OCI-LY7 (cell line): ENCODE data around the gene HLA-B. TPM values are rescaled to one million over a fixed set of nuclear protein-coding genes. Genes with fewer than 3 reads are reported as not detected.
A peak's percentile ranks its signal among the peaks of the same experiment; 100 is the strongest.

ENCODE experiments used
- BruUV-seq: library from RNA; stranded (reverse); fragments of 400-500 nt; replicated peaks from 2 replicates; lab custom pipeline; 2021; lab: Mats Ljungman, UMichigan
- CTCF ChIA-PET: fragments of 300-600 bp; sonication (Branson Sonifier 250); formaldehyde crosslinking; loops from one replicate; lab custom pipeline; 2022; ENCODE audit warnings: antibody characterized with exemption; ENCODE audit not compliant: unreplicated experiment; lab: Charles Lee
- POLR2A ChIA-PET: fragments of 300-600 bp; sonication (Branson Sonifier 250); formaldehyde crosslinking; loops from one replicate; lab custom pipeline; 2022; ENCODE audit warnings: antibody characterized with exemption; lab: Charles Lee
- DNase-seq: peaks from one replicate; pipeline ENCODE4 v3.0.0-alpha.2; 2015; ENCODE audit warnings: low spot score
- H2AFZ ChIP-seq: fragments of 200-600 bp; sonication (generic), shearing (Covaris generic); 2 replicates; pipeline ENCODE4 v1.6.1; 2014; ENCODE audit warnings: mild to moderate bottlenecking, antibody characterized with exemption, low read length, moderate library complexity
- H3K27ac ChIP-seq: fragments of 200-600 bp; sonication (generic); 2 replicates; pipeline ENCODE4 v1.5.1; 2014; ENCODE audit warnings: mixed run types, low read depth, mild to moderate bottlenecking, moderate library complexity, low read length, inconsistent platforms; ENCODE audit not compliant: poor library complexity, severe bottlenecking
- H3K36me3 ChIP-seq: fragments of 200-600 bp; sonication (generic); 2 replicates; pipeline ENCODE4 v1.6.1; 2014; ENCODE audit warnings: mild to moderate bottlenecking, antibody characterized with exemption, low read length, moderate library complexity, mixed read lengths; ENCODE audit not compliant: insufficient read depth
- H3K4me1 ChIP-seq: fragments of 200-600 bp; sonication (generic); 2 replicates; pipeline ENCODE4 v1.5.1; 2014; ENCODE audit warnings: mild to moderate bottlenecking, low read length; ENCODE audit not compliant: insufficient read depth, poor library complexity, severe bottlenecking
- H3K4me2 ChIP-seq: fragments of 200-600 bp; sonication (generic); 2 replicates; pipeline ENCODE4 v1.6.1; 2014; ENCODE audit warnings: mild to moderate bottlenecking, low read length
- H3K4me3 ChIP-seq: fragments of 200-600 bp; sonication (generic); 2 replicates; pipeline ENCODE4 v1.5.1; 2014; ENCODE audit warnings: mild to moderate bottlenecking, low read depth, low read length; ENCODE audit not compliant: poor library complexity, severe bottlenecking
- H3K79me2 ChIP-seq: fragments of 200-600 bp; sonication (generic); 2 replicates; pipeline ENCODE4 v1.6.1; 2016; ENCODE audit warnings: low read depth, mild to moderate bottlenecking, low read length, moderate library complexity, mixed read lengths; ENCODE audit not compliant: insufficient read depth
- H3K9me2 ChIP-seq: fragments of 200-600 bp; sonication (generic); 2 replicates; pipeline ENCODE4 v1.6.1; 2016; ENCODE audit warnings: mild to moderate bottlenecking, low read length, mixed read lengths; ENCODE audit not compliant: insufficient read depth
- H3K9me3 ChIP-seq: fragments of 200-600 bp; sonication (generic); 2 replicates; pipeline ENCODE4 v1.6.1; 2014; ENCODE audit warnings: mild to moderate bottlenecking, mixed run types, low read length, mixed read lengths
- H4K20me1 ChIP-seq: fragments of 200-600 bp; sonication (generic); 2 replicates; pipeline ENCODE4 v1.6.1; 2014; ENCODE audit warnings: mild to moderate bottlenecking, antibody characterized with exemption, low read length, moderate library complexity, mixed read lengths; ENCODE audit not compliant: insufficient read depth
- CTCF ChIP-seq: fragments of 200-600 bp; sonication (generic); conservative IDR thresholded peaks from 2 replicates; pipeline ENCODE4 v1.5.1; 2014; ENCODE audit warnings: mild to moderate bottlenecking, antibody characterized with exemption, low read length, moderate library complexity, mixed read lengths
- EZH2phosphoT487 ChIP-seq: fragments of 200-600 bp; sonication (generic); IDR thresholded peaks from 2 replicates; pipeline ENCODE4 v1.6.1; 2018; ENCODE audit warnings: low read depth, borderline replicate concordance, mild to moderate bottlenecking, mixed run types, antibody characterized with exemption, low read length, moderate library complexity, mixed read lengths
- intact Hi-C: fragments of 100-400 bp; cut with micrococcal nuclease; formaldehyde crosslinking; loops from one replicate; pipeline ENCODE4 v1.10.0; 2022; ENCODE audit not compliant: unreplicated experiment
- total RNA-seq, 2 experiments: library from RNA; depleted of rRNA in 1 of 2; stranded (reverse); fragments of >200 nt in 1 of 2; shearing (Covaris generic) in 1 of 2; gene quantifications; 2 replicates each; pipeline ENCODE4 v1.2.3, GENCODE V29; 2014 to 2022

Gene HLA-B
- total RNA-seq, 2 experiments from 2014 or later = 238 to 258 TPM

GRCh38 chr6:31401403-31401802, 44.4 kb upstream of the HLA-B start:
- H3K27ac ChIP-seq = peak overlapping the region; percentile 58
- peaks cover 15% of the 10 kb centered on the region; the same call in 1 of the 2 replicates for H4K20me1 ChIP-seq
- no peaks in the 10 kb centered on the region for H3K9me3 ChIP-seq
- no peak for DNase-seq
- CTCF ChIA-PET = interaction anchor here (0.6 to 1.0 kb wide), 3 partner anchors 30 to 215 kb away, joined by 4 to 5 read pairs (median 4); no protein-coding TSS in a partner anchor
- H3K4me3 ChIP-seq = peak overlapping the region; percentile 79
- no TSS peak for BruUV-seq
- H3K36me3 ChIP-seq = peaks cover 13% of the 10 kb centered on the region; the same call in 1 of the 2 replicates
- no peak overlapping the region for H2AFZ ChIP-seq
- no peaks in the 10 kb centered on the region for H3K9me2 ChIP-seq
- H3K4me1 ChIP-seq = peaks cover 25% of the 10 kb centered on the region
- H3K79me2 ChIP-seq = peaks cover 49% of the 10 kb centered on the region; the same call in 1 of the 2 replicates
- no peak for TF ChIP-seq CTCF
- no peak for TF ChIP-seq EZH2phosphoT487
- H3K4me2 ChIP-seq = peak overlapping the region; percentile 99
- POLR2A ChIA-PET = interaction anchor here (0.9 to 1.0 kb wide), 3 partner anchors 9 to 93 kb away, joined by 3 to 4 read pairs (median 3); no protein-coding TSS in a partner anchor
- intact Hi-C loops = loop anchor here (2.0 to 10.0 kb wide), 3 partner anchors 91 to 183 kb away; partner anchors contain the start of genes DDX39B, LST1 and LTB

- CTCF ChIA-PET = interaction anchor here (0.6 to 1.0 kb wide), 4 partner anchors 31 to 214 kb away, joined by 3 to 5 read pairs (median 4); no protein-coding TSS in a partner anchor
- H2AFZ ChIP-seq = peak overlapping the region; percentile 76
- peak; percentile 89 for DNase-seq
- peaks cover 11% of the 10 kb centered on the region; the same call in 1 of the 2 replicates for H4K20me1 ChIP-seq
- peaks cover 42% of the 10 kb centered on the region; the same call in 1 of the 2 replicates for H3K79me2 ChIP-seq
- intact Hi-C loops = loop anchor here (2.0 to 10.0 kb wide), 3 partner anchors 92 to 184 kb away; partner anchors contain the start of genes DDX39B, LST1 and LTB
- POLR2A ChIA-PET = interaction anchor here (0.7 to 1.7 kb wide), 8 partner anchors 10 to 97 kb away, joined by 3 to 6 read pairs (median 4); partner anchors contain the start of gene MICB
- peaks cover 8% of the 10 kb centered on the region; the same call in 1 of the 2 replicates for H3K36me3 ChIP-seq
- H3K9me3 ChIP-seq = no peaks in the 10 kb centered on the region
- H3K4me1 ChIP-seq = peaks cover 25% of the 10 kb centered on the region
- H3K27ac ChIP-seq = peak overlapping the region; percentile 58
- H3K4me2 ChIP-seq = peak overlapping the region; percentile 99
- no peaks in the 10 kb centered on the region for H3K9me2 ChIP-seq
- BruUV-seq = TSS peak; percentile 80
- H3K4me3 ChIP-seq = peak overlapping the region; percentile 79
- TF ChIP-seq EZH2phosphoT487 (no peak), CTCF (no peak)
These were observed 43.7 kb upstream of the HLA-B start for GRCh38 chr6:31400467-31401289.
